NCI-H1694 (cell line): ENCODE data around the gene LCNL1.

ENCODE experiments used
- DNase-seq: peaks from one replicate; lab custom pipeline; 2025; lab: John Stamatoyannopoulos, UW

LCNL1 gene

DNA sequence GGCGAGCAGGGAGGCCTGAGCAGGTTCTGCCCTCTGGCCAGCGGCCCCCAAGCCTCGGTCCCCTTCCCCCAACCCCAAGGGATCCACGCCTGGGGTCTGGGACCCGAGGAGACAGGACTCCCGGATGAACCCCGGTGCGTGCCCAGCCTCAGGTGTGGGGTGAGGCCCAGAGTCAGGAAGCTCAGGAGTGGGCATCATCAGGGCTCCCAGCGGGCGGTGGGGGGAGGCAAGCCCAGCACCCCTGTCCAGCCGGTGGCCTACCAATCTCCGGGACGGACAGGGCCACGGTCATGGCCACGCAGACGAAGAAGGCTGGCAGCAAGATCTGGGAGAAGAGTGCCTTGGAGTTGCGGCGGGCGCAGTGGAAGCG, 30.8 kb downstream of the LCNL1 start:
- no peak for DNase-seq

DNA sequence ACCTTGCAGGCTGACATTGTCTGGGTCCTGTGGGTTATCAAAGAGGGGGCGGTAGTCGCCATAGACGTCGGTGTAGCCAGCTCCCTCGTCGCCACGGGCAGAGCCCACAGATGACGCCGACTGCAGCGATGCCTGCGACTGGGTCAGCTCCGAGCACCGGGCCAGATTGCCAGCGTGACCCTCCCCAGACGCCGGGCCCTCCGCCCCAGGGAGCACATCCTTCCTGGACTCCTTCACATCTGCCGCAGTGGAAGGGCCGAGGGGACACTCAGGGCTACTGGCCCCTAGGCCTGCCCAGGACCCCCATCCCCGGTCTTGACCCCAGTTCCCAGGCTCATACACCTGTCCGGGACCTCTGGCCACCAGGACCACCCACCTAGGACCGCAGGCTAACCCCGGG, 31.4 kb downstream of the LCNL1 start:
- no peak for DNase-seq

DNA sequence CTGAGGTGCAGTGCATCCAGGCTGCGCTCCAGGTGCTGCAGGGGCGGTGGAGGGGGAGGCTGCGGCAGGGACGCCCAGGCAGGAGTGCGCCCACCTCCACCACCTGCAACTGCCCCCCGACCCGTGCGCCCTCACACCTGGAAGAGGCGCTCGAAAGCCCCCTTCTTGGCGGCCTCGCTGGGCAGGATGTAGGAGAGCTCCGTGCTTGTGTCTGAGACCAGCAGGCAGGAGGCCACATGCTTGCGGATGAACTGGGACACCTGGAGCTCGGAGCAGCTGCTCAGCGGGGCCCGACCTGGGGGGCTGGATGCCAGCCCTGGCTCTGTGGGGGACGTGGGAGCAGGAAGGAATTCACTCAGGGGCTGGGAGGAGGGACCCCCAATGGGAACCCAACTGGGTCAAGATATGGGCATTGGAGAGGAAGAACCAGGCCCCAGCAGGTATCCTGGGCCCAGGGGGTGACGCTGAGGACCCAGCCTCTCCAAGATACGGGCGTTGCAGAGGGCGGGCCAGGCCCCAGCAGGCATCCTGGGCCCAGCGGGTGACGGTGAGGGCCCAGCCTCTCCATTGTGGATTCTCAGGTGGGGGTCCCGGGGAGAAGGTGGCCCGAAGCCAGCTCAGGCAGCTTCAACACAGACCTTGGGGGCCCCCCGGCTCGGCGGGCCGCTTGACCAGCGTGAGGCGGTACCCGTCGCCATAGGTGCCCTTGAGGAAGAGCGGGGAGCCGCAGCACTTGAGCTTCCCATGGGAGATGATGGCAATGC, 32.2 kb downstream of the LCNL1 start:
- no peak for DNase-seq

DNA sequence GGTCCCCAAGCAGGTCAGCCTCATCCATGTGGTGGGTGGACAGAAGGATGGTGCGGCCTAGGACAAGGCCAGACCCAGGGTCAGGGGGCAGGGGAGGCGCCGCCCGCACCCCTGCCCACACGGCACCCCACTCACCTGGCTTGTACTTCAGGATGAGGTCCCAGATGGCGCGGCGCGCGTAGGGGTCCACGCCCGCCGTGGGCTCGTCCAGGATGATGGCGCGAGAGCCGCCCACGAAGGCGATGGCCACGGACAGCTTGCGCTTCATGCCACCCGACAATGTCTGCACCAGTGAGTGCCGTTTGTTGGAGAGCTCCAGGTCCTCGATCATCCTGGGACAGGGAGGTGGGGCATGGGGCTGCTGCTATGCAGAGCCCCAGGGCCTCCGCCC, 32.7 kb downstream of the LCNL1 start:
- DNase-seq: no peak

DNA sequence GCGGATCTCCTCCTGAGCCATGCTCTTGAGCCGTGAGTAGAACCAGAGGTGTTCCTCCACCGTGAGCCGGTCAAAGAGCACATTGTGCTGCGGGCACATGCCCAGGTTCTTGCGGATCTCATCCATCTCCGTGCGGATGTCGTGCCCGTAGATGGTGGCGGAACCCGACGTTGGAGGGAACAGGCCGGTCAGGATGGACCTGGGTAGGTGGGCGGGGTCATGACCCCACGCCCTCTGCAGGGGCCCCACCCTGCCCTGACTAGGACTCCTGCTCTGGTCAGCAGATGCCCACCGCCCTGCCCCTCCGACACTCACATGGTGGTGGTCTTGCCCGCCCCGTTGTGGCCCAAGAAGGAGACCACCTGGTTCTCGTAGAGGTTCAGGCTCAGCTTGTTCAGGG, 33.2 kb downstream of the LCNL1 start:
- DNase-seq: no peak

DNA sequence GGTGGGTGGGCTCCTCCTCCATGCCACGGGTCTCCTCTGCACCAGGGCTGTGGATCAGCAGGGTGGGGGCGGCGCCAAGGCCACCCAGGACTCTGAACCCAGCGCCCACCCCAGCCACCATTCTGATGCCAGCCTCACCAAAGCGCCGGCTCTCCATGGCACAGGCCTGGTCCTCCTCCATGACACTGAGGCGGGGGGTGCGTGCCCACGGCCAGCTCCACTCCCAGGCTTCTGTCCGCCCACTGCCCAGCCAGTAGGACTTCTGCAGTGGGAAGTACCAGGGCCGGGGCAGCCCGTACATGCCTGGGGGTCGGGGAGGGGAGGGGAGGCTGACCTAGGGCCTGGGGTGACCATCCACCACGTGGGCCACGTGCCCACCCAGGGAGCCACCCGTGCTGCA, 33.6 kb downstream of the LCNL1 start:
- DNase-seq: no peak

DNA sequence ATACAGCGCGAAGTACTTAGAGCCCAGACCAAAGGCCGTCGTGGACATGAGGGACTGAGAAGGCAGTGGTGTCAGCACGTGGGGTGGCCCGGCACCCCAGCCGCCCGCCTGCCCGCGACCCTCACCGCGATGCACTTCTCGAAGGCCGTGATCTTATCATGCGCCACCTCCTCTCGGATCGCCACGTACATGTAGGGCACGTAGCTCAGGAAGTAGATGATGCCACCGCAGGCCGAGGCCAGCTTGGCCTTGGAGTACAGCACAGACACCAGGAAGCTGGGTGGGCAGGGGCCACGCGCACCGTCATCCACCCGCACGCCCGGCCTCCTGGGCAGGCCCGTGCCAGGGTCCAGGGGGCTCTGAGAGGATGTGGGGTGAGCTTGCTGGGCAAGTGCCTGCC, 34.3 kb downstream of the LCNL1 start:
- DNase-seq: no peak

DNA sequence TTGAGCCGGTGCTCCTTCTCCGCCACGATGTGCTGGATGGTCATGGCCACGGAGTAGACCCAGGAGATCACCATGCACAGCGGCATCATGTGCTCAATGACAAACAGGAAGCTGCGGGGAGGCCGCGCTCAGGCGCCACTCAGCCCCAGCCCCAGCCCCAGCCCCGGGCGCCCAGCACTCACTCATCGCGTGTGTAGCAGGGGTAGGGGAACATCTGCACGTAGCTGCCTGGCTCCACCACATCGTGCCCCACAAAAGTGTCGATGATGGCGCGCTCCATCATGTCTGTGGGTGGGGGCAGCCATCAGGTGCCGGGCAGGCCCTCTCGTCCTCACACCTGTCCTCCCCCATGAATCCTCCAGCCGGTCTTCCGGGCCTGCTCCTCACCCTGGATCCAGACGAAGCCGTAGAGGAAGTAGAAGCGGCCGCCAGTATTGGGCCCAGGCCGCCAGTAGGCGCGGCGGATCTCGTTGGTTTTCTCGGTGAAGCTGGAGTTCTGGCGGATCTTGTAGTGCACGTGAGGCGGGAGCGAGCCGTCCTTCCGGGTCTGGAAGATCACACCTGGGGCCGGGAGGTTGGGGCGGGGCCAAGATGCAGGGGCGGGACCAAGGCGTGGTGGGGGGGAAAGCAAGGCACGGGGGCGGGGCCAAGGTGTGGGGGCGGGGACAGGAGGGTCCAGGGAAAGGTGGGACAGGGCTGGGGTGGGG, 35.2 kb downstream of the LCNL1 start:
- DNase-seq: no peak

DNA sequence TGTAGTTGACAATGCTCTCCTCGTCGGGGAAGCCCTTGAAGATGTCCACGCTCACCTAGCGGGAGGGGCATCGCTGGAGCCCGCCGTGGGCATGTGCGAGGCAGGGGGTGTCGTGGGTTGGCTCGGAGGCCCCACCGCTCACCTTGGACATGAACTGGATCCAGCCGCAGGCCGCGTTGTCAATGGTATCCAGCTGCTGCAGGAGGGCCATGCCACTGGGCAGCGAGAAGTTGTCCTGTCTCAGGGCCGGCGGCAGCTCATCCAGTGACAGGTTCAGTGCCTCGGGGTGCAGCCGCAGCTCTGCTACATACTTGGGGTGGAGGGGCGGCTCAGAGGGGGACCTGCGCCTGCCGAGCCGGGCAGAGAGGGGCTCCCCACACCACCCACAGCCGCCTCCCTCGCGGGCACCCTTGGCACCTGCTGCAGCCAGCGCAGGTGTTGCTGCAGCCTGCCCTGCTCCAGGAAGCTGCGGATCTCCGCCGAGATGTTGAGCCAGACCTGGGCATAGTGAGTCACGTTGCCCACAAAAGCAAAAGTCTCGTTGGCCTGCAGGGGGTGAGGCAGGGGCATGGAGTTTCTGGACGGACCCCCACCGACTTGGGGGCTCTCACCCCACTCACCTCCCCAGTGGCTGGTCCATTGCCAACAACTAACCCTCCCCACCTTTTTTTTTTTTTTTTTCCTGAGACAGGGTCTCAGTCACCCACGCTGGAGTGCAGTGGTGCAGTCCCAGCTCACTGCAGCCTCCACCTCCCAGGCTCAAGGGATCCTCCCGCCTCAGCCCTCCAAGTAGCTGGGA, 36.2 kb downstream of the LCNL1 start:
- DNase-seq: no peak

DNA sequence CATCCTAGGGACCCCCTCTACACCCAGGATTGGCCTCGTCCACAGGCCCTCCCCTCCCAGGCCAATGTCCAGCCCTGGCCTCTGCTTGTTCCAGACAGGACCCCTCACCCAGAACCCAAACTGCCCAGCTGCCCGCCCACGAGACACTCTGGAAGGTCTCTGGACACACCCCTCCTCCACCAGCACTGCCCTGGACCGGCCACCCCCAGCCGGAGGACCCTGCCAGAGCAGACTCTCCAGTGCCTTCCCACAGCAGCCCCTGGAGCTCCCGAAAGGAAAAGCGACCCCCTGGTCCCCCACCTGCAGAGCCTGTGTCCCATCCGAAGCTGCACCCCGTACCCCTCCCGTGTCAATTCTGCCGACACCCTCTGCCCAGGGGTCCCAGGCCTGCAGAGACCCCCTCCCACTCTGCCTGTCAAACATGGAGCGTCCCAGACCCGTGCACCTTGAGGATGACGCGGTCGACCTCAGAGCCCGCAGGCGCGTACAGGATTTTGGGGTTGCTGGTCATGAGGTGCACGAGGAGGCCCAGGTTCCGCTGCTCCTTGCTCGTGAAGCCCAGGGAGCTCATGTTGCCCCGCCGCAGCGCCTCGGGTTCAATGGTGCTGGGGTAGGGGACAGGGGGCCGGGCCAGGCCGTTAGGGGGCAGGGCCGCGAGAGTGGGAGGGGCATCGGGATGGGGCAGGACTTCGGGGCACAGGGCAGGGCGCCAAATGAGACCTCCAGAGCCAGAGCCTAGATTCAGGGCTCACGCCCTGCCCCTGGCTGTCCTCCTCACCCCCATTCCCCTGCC, 37.3 kb downstream of the LCNL1 start:
- no peak for DNase-seq

DNA sequence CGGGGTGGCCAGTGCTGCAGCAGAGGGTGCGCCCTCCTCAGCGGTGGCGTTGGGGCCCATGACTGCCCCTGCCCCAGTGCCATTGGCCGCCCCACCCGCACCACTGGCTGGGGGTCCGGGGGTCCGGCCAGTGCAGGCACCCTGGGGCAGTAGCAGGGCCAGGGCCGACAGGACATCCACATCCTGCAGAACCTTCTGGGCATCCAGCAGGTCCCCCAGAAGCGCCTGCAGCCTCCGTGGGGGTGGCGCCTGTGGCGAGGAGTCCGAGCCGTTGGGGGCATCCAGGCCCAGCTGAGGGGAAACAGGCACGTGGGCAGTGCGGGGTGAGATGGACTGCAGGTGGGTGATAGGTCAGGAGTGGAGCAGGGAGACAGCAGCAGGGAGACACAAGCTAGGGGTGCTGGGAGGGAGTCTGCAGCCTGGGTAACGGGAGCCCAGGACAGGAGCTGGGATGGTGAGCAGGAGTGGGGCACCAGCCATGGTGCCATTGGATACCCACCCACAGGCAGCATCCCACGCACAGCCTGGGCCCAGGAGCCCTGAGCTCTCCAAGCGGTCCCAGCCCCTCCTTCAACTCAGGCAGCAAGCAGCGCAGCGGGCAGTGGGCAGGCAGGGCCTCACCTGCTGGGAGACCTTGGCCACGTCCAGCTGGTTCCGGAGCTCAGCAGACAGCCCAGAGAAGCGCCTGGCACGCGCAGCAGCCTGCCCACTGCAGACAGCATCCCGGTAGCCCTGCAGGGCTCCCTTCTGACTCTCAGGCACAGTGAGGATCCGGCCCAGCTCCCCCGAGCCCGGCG, 38.2 kb downstream of the LCNL1 start:
- no peak for DNase-seq

DNA sequence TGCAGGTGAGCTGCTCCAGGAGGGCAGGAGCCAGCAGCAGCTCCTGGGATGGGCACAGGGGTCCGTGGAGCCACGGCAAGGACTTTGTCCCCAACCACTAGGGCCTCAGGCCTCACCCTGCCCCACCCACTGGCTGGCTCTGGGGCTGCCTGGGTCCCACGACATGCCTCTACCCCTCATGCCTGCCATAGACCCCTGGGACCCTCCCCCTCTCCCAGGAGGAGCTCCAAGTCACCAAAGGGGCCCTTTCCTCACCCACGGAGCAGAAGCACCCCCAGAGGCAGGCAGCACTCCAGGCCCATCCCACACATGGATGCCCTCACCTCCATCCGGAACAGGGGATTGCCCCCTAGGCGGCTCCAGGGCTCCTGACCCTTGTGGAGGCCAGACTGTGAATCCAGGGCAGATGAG, 38.8 kb downstream of the LCNL1 start:
- DNase-seq: no peak

DNA sequence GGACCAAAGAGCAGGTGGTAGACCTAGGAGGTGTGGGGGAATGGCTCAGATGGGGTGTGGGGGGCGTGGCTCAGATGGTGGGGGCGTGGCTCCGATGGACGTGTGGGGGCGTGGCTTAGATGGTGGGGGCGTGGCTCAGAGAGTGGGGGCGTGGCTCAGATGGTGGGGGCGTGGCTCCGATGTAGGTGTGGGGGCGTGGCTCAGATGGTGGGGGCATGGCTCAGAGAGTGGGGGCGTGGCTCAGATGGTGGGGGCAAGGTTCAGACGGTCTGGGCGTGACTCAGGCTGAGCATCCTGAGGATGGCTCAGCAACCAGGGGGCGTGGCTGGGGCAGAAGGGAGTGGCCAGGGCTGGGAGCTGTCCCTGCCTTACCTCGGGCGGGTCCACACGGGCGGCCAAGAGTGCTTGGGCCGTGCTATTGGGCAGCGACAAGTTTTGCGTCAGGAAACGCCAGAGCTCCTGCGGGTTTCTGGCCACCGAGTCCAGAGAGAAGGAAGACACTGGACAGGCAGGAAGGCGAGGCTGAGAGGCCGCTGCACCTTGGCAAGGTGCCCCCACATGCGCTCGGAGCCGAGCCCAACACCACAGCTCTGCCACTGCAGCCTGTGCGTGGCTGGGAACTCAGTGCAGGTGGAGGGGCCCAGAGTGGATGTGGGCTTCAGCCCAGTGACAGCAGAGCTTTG, 39.3 kb downstream of the LCNL1 start:
- no peak for DNase-seq

DNA sequence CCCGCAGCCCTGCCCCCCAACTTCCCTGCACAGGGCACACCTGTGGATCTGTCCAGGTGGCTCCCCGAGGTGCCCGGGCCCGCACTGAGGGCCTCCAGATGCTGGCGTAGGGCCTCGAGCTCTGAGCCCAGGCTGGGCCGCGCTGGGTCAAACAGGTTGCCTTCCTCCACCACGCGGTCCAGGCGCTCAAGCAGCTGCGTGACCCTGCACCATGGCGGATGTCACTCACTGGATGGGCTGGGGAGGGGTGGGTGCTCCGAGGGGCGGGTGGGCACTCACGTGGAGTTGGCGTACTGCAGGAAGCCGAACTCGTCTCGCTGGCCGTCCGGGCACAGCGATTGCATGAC, 39.8 kb downstream of the LCNL1 start:
- DNase-seq: no peak

DNA sequence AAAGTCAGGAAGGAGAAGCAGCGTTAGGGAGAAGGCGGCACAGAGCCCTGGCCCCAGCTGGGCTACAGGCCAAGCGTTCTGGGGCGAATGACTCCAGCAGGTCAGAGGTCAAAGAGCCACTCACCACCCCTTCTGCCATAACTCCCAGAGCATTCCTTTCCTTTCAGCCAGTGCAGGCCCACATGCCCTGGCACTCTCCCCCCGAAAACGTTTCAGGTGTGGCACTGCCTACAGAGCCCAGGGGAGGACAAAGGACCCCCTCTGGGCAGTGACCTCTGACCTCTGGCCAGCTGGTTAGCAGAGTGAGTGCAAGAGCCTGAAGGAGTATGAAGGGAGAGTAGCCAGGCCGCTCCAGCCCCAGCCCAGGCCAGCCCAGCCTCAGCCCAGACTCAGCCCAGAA, 40.4 kb downstream of the LCNL1 start:
- no peak for DNase-seq

DNA sequence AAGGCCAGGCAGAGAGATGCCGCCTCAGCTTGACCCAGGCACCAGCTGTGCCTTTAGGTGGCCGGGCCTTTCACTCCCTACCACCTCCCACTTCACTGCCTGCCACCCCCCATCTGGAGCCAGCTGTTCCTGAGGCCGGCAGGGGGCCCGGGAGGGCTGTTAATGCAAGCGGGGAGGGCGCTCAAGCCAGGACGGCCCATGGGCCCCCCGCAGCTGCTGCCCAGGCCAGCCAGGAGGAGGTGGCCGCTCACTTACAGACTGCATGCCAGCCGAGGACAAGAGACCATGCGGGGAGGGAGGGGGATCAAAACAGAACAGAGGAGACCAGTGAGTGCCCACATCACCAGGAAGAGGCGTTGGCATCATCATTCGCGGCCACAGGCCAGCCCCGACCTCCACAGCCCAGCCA, 40.8 kb downstream of the LCNL1 start:
- no peak for DNase-seq

DNA sequence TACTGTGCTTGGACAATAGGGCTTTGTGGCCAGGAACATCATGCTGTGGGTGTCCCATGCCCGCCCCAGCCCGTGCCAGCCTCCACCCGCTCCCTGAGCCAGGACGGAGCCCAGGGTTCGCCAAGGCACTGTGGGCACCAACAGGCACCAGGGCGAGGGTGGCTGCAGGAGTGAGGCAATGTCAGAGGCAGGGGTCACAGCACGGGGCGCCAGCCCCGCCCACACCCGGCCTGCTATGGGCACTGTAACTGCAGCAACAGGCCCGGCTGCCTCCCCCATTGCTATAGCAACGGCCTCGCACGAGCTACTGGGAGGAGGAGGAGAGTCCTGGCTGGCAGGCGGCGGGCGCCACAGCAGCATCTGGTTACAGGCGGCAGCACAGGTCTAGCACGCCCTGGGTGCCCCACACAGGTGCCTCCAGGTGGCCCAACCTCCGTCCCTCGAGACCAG, 42.7 kb downstream of the LCNL1 start:
- peak; percentile 41 for DNase-seq

DNA sequence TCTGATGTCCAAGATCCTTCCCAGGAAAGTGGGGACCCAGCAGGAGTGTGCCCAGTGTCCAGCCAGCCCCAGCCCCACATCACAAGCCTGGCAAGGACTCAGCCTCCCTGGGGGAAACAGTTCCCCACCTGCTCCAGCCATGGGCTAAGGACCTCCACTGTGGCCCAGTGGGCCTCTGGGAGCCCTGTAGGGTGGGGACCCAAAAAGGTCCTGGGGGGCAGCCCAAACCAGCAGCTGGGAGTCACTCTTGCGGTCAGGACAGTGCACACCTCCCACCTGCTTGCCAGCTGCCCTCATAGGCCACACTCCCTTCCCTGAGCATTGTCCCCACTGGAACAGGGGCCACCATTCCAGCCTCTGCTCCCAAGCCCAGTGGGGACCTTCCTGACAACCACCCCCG, 43.6 kb downstream of the LCNL1 start:
- no peak for DNase-seq

DNA sequence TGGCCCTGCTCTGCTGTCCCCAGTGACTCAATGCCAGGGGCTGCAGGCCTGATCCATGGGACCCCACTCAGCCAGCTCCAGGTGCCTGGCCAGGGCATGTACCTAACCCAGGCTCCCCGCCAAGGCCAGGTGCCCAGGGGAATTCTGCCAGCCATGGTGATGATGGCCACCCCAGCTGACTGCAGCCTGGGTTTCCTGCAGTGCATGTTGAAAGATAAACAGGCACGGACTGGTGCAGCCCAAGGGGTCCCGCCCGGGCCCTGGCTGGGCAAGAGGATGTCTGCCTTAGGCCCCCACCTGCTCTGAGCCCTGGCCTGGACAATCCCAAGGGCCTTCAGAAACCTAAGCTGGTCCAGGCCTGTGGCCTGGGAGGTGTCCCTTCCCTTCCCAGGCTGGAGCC, 44.0 kb downstream of the LCNL1 start:
- DNase-seq: no peak

DNA sequence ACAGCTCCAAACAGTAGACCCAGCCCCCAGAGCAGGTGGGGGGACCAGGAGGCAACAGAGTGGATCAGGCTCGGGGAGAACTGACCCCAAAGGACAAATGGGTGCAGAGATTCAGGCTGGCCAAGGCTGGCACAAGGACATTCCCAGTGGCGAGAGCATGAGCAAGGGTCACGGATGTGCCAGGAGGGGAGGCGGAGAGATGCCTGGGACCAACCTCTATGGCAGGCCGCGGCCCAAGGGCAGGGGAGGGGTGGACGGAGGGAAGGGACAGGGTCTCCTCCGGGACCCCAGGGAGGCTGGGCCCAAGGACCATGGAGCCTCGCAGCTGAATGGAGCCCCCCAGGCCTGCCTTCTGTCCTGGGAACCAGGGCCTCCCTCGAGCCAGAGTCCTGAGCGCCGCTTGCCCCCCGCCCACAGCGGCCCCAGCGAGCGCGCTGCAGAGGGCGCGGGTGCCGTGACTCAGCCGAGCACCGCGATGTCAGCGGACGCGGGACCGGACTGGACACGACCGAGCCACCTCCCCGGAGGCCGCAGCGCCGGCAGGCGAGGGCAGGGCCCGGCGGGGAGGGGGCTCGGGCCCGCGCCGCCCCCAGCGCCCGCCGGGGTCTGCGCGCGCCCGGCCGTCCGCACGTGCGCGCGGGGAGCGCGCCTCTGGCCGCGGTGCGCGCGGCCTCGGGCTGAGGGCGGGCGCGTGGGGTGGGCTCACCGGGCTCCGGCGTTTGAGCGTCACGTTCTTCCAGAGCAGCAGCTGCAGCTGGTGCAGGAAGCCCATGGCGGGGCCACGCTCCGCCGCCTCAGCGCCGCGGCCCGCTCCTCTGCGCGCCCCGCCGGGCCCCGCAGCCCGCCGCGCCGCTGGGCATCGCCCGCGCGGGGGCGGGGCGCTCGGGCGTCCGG, 44.8 kb downstream of the LCNL1 start, which contains the start of gene ABCA2:
TSS of gene ABCA2 (minus strand) at position 869 of the 894 bp plus-strand sequence. CDS start at position 772, 97 bp downstream.
- no peak for DNase-seq
